H9 (cell line): ENCODE data around the gene LIPM. TPM values are rescaled to one million over a fixed set of nuclear protein-coding genes. Genes with fewer than 3 reads are reported as not detected.

Source experiments
- DNase-seq: peaks from one replicate; pipeline ENCODE4 v3.0.0-alpha.2; 2017
- H2AFZ ChIP-seq: one replicate; pipeline ENCODE4 v1.6.1; 2013; ENCODE audit warnings: mild to moderate bottlenecking, low read length, control low read depth, moderate library complexity
- H2AK5ac ChIP-seq: 2 replicates; pipeline ENCODE4 v1.6.1; 2013; ENCODE audit warnings: low read length, control low read depth, mixed read lengths; ENCODE audit not compliant: insufficient read length
- H2BK120ac ChIP-seq: one replicate; pipeline ENCODE4 v1.6.1; 2013; ENCODE audit warnings: low read depth, mild to moderate bottlenecking, low read length, control low read depth, inconsistent platforms; ENCODE audit not compliant: poor library complexity, severe bottlenecking
- H2BK12ac ChIP-seq: 2 replicates; pipeline ENCODE4 v1.6.1; 2013; ENCODE audit warnings: low read length, control low read depth, mixed read lengths, low read depth; ENCODE audit not compliant: insufficient read length
- H2BK15ac ChIP-seq: 2 replicates; pipeline ENCODE4 v1.6.1; 2013; ENCODE audit warnings: low read depth, low read length, control low read depth
- H2BK20ac ChIP-seq: one replicate; pipeline ENCODE4 v1.6.1; 2013; ENCODE audit warnings: low read depth, mild to moderate bottlenecking, low read length, control low read depth, inconsistent platforms; ENCODE audit not compliant: poor library complexity, severe bottlenecking
- H2BK5ac ChIP-seq: 2 replicates; pipeline ENCODE4 v1.6.1; 2013; ENCODE audit warnings: low read length, control low read depth, mixed read lengths; ENCODE audit not compliant: insufficient read length
- H3K14ac ChIP-seq: 2 replicates; pipeline ENCODE4 v1.6.1; 2013; ENCODE audit warnings: low read length, control low read depth; ENCODE audit not compliant: insufficient read depth
- H3K18ac ChIP-seq: 2 replicates; pipeline ENCODE4 v1.6.1; 2013; ENCODE audit warnings: low read depth, mild to moderate bottlenecking, mixed read lengths, low read length, control low read depth; ENCODE audit not compliant: insufficient read length
- H3K23ac ChIP-seq: 2 replicates; pipeline ENCODE4 v1.6.1; 2013; ENCODE audit warnings: low read length, control low read depth, mixed read lengths, low read depth; ENCODE audit not compliant: insufficient read length
- H3K23me2 ChIP-seq: 2 replicates; pipeline ENCODE4 v1.6.1; 2013; ENCODE audit warnings: low read depth, mild to moderate bottlenecking, mixed read lengths, low read length, control low read depth; ENCODE audit not compliant: insufficient read length, poor library complexity, severe bottlenecking
- H3K27ac ChIP-seq: 2 replicates; pipeline ENCODE4 v1.5.1; 2013; ENCODE audit warnings: low read length, control low read depth, mixed read lengths, low read depth; ENCODE audit not compliant: insufficient read length
- H3K27me3 ChIP-seq: 2 replicates; pipeline ENCODE4 v1.6.1; 2013; ENCODE audit warnings: low read length, control low read depth, inconsistent platforms; ENCODE audit not compliant: insufficient read depth
- H3K4ac ChIP-seq: 2 replicates; pipeline ENCODE4 v1.6.1; 2013; ENCODE audit warnings: low read depth, mild to moderate bottlenecking, control low read depth, inconsistent platforms, low read length, moderate library complexity
- H3K4me1 ChIP-seq: 2 replicates; pipeline ENCODE4 v1.6.1; 2013; ENCODE audit warnings: low read length, control low read depth, inconsistent platforms; ENCODE audit not compliant: insufficient read depth
- H3K4me2 ChIP-seq: 2 replicates; pipeline ENCODE4 v1.6.1; 2013; ENCODE audit warnings: low read length, control low read depth, mixed read lengths; ENCODE audit not compliant: insufficient read length, insufficient read depth
- H3K56ac ChIP-seq: 2 replicates; pipeline ENCODE4 v1.6.1; 2013; ENCODE audit warnings: low read depth, mild to moderate bottlenecking, mixed read lengths, low read length, control low read depth; ENCODE audit not compliant: insufficient read length
- H3K79me1 ChIP-seq: 2 replicates; pipeline ENCODE4 v1.6.1; 2013; ENCODE audit warnings: low read depth, mild to moderate bottlenecking, moderate library complexity, low read length, control low read depth, inconsistent platforms; ENCODE audit not compliant: insufficient read depth, poor library complexity, severe bottlenecking
- H3K79me2 ChIP-seq: 2 replicates; pipeline ENCODE4 v1.6.1; 2013; ENCODE audit warnings: low read length, control low read depth, inconsistent platforms; ENCODE audit not compliant: insufficient read depth
- H3K9ac ChIP-seq: 2 replicates; pipeline ENCODE4 v1.6.1; 2013; ENCODE audit warnings: low read length, control low read depth, mixed read lengths; ENCODE audit not compliant: insufficient read length; ENCODE audit errors: extremely low read depth
- H3K9me3 ChIP-seq: one replicate; pipeline ENCODE4 v1.6.1; 2013; ENCODE audit warnings: low read depth, low read length, inconsistent platforms; ENCODE audit not compliant: control insufficient read depth
- H3T11ph ChIP-seq: one replicate; pipeline ENCODE4 v1.6.1; 2013; ENCODE audit warnings: mild to moderate bottlenecking, low read length, control low read depth, inconsistent platforms
- H4K20me1 ChIP-seq: one replicate; pipeline ENCODE4 v1.6.1; 2013; ENCODE audit not compliant: control insufficient read depth, insufficient read length, insufficient read depth
- H4K5ac ChIP-seq: 2 replicates; pipeline ENCODE4 v1.6.1; 2013; ENCODE audit warnings: low read depth, mild to moderate bottlenecking, mixed read lengths, low read length, control low read depth; ENCODE audit not compliant: insufficient read length
- H4K8ac ChIP-seq: replicated peaks from 2 replicates; pipeline ENCODE4 v1.6.1; 2013; ENCODE audit warnings: low read length, control low read depth, mixed read lengths, low read depth; ENCODE audit not compliant: insufficient read length
- H4K91ac ChIP-seq: 2 replicates; pipeline ENCODE4 v1.6.1; 2013; ENCODE audit warnings: low read depth, mild to moderate bottlenecking, moderate library complexity, mixed read lengths, low read length, control low read depth; ENCODE audit not compliant: insufficient read length
- H3K27ac Mint-ChIP-seq, 3 experiments: 2 replicates in 2 of 3; 3 replicates in 1 of 3; pipeline ENCODE4 v1.8.0; 2020 to 2021; ENCODE audit warnings: mixed read lengths in 3 of 3, mild to moderate bottlenecking in 1 of 3, moderate library complexity in 1 of 3
- H3K27me3 Mint-ChIP-seq: 2 replicates; pipeline ENCODE4 v1.8.0; 2021; ENCODE audit warnings: low read depth, mild to moderate bottlenecking, moderate library complexity, mixed read lengths
- H3K36me3 Mint-ChIP-seq, 3 experiments: 2 replicates in 2 of 3; 3 replicates in 1 of 3; pipeline ENCODE4 v1.8.0; 2020 to 2021; ENCODE audit warnings: low read depth in 3 of 3, mixed read lengths in 3 of 3; ENCODE audit not compliant: insufficient read depth in 1 of 3
- H3K4me1 Mint-ChIP-seq, 2 experiments: 2 replicates each; pipeline ENCODE4 v1.8.0; 2020; ENCODE audit warnings: mixed read lengths in 2 of 2
- H3K4me3 Mint-ChIP-seq, 2 experiments: 2 replicates in 1 of 2; 3 replicates in 1 of 2; pipeline ENCODE4 v1.8.0; 2020 to 2021; ENCODE audit warnings: mild to moderate bottlenecking in 2 of 2, mixed read lengths in 2 of 2, moderate library complexity in 1 of 2
- H3K9me3 Mint-ChIP-seq, 2 experiments: 2 replicates in 1 of 2; 3 replicates in 1 of 2; pipeline ENCODE4 v1.8.0; 2020; ENCODE audit warnings: mild to moderate bottlenecking in 2 of 2, mixed read lengths in 2 of 2, moderate library complexity in 1 of 2
- CTCF ChIP-seq: fragments of 200-600 bp; sonication (generic); conservative IDR thresholded peaks from 3 replicates; pipeline ENCODE4 v1.8.0; 2021; ENCODE audit warnings: antibody characterized with exemption, mild to moderate bottlenecking
- WGBS: extraction: QIAGEN DNeasy Blood & Tissue Kit; methylation state at CpG from one replicate; pipeline ENCODE4 v1.1.7; 2013; ENCODE audit warnings: missing lambda C conversion rate, low lambda C conversion rate, mixed read lengths; ENCODE audit not compliant: insufficient read length; ENCODE audit errors: extremely low coverage; 5-methylcytosine and 5-hydroxymethylcytosine counted together
- total RNA-seq: library from RNA; stranded (reverse); gene quantifications from 2 replicates; pipeline ENCODE4 v1.2.1, GENCODE V29; 2021

Gene LIPM
- total RNA-seq, 1 experiment from 2014 or later = not detected

GRCh38 chr10:88849234-88849633 lies 46.7 kb downstream of the LIPM start:
- no peak overlapping the region for H2BK12ac ChIP-seq
- H3K79me1 ChIP-seq = no peaks in the 10 kb centered on the region
- no peak overlapping the region for H3T11ph ChIP-seq
- H3K79me2 ChIP-seq = no peaks in the 10 kb centered on the region
- H2BK20ac ChIP-seq = no peak overlapping the region
- Mint-ChIP-seq H3K9me3 (no peaks in the 10 kb centered on the region), H3K4me3 (no peak overlapping the region), H3K4me1 (peaks cover 18 to 20% of the 10 kb centered on the region in 2 experiments), H3K36me3 (no peaks in the 10 kb centered on the region), H3K27ac (no peak overlapping the region), H3K27me3 (no peaks in the 10 kb centered on the region; the same call in 1 of the 2 replicates)
- no peak overlapping the region for H4K8ac ChIP-seq
- no peak overlapping the region for H3K27ac ChIP-seq
- no peaks in the 10 kb centered on the region for H3K9me3 ChIP-seq
- H3K18ac ChIP-seq = no peak overlapping the region
- no peak overlapping the region for H2BK5ac ChIP-seq
- H2BK15ac ChIP-seq = no peak overlapping the region
- no peak overlapping the region for H2AFZ ChIP-seq
- H3K23me2 ChIP-seq = no peaks in the 10 kb centered on the region
- H4K91ac ChIP-seq = no peak overlapping the region
- no peak overlapping the region for H4K5ac ChIP-seq
- WGBS = no CpG with 5 or more reads among the region's 1 CpG
- no peaks in the 10 kb centered on the region; the same call in none of the 2 replicates for H3K4me1 ChIP-seq
- no peaks in the 10 kb centered on the region for H3K27me3 ChIP-seq
- no peak overlapping the region for H3K23ac ChIP-seq
- no peak overlapping the region for H3K56ac ChIP-seq
- no peak overlapping the region for H3K9ac ChIP-seq
- DNase-seq = no peak
- H2AK5ac ChIP-seq = no peak overlapping the region
- H3K4me2 ChIP-seq = no peak overlapping the region
- no peak overlapping the region for H2BK120ac ChIP-seq
- no peak for TF ChIP-seq CTCF
- no peak overlapping the region for H3K14ac ChIP-seq
- H4K20me1 ChIP-seq = no peaks in the 10 kb centered on the region
- H3K4ac ChIP-seq = no peak overlapping the region
